22Rv1 (cell line): ENCODE results near the gene MTSS2.

Experiments
- CTCF ChIP-seq: fragments of 450-650 bp; IDR thresholded peaks from 2 replicates; pipeline ENCODE4 v1.5.1; 2017; ENCODE audit warnings: mild to moderate bottlenecking
- ZFX ChIP-seq: fragments of 450-650 bp; IDR thresholded peaks from 2 replicates; pipeline ENCODE4 v1.6.1; 2017; ENCODE audit warnings: antibody characterized with exemption, borderline replicate concordance

- TF ChIP-seq CTCF = no peak
- TF ChIP-seq ZFX = no peak
These were observed 43.2 kb downstream of the MTSS2 start for GRCh38 chr16:70642633-70643032.
